ENCODE measurements around the gene LPCAT1. TPM values are rescaled to one million over a fixed set of nuclear protein-coding genes. Genes with fewer than 3 reads are reported as not detected.
"Not testable (repeated sequence)": the region's sequence is repeated elsewhere in the genome, so short reads cannot be mapped to it uniquely, and the experiment has no call there.

Gene LPCAT1
- total RNA-seq, 1 donor from 2014 or later, result 25.3 TPM

- FAIRE-seq (no peak), DNase-seq (ENCODE audit: low read depth) (no peak)
- no peak overlapping the region for H3K4me3 ChIP-seq (ENCODE audit: low read depth, low read length)
- TF ChIP-seq CTCF (IDR thresholded peaks at IDR 0.05; ENCODE audit: insufficient read depth, low read length, severe bottlenecking), result no peak
- no peaks in the 10 kb centered on the region for H3K27me3 ChIP-seq (ENCODE audit: control insufficient read depth, insufficient read depth, low read length)
- H3K36me3 ChIP-seq (ENCODE audit: control insufficient read depth, insufficient read depth, low read length), result no peaks in the 10 kb centered on the region
Observed at GRCh38 chr5:1423901-1424603, 99.7 kb downstream of the LPCAT1 start.

- H3K27me3 ChIP-seq (ENCODE audit: control insufficient read depth, insufficient read depth, low read length); DNase-seq (ENCODE audit: low read depth); H3K4me3 ChIP-seq (ENCODE audit: low read depth, low read length); FAIRE-seq; H3K36me3 ChIP-seq (ENCODE audit: control insufficient read depth, insufficient read depth, low read length): not testable (repeated sequence)
Observed at GRCh38 chr5:1422522-1422921, 101.2 kb downstream of the LPCAT1 start.

- Histone ChIP-seq H3K4me3 (ENCODE audit: low read depth, low read length) (no peak overlapping the region), H3K27me3 (ENCODE audit: control insufficient read depth, insufficient read depth, low read length) (no peaks in the 10 kb centered on the region), H3K36me3 (ENCODE audit: control insufficient read depth, insufficient read depth, low read length) (no peaks in the 10 kb centered on the region)
- DNase-seq (ENCODE audit: low read depth), result no peak
- no peak for TF ChIP-seq CTCF (IDR thresholded peaks at IDR 0.05; ENCODE audit: insufficient read depth, low read length, severe bottlenecking)
- no peak for FAIRE-seq
Observed at GRCh38 chr5:1421521-1422341, 102.0 kb downstream of the LPCAT1 start.

GRCh38 chr5:1420211-1421195 is 103.3 kb downstream of the LPCAT1 start:
- Histone ChIP-seq H3K4me3 (ENCODE audit: low read depth, low read length) (no peak overlapping the region), H3K27me3 (ENCODE audit: control insufficient read depth, insufficient read depth, low read length) (no peaks in the 10 kb centered on the region), H3K36me3 (ENCODE audit: control insufficient read depth, insufficient read depth, low read length) (no peaks in the 10 kb centered on the region)
- no peak for FAIRE-seq
- TF ChIP-seq CTCF (IDR thresholded peaks at IDR 0.05; ENCODE audit: insufficient read depth, low read length, severe bottlenecking), result no peak
- DNase-seq (ENCODE audit: low read depth), result peak; percentile 10

- FAIRE-seq, result no peak
- TF ChIP-seq CTCF (IDR thresholded peaks at IDR 0.05; ENCODE audit: insufficient read depth, low read length, severe bottlenecking), result no peak
- no peaks in the 10 kb centered on the region for H3K27me3 ChIP-seq (ENCODE audit: control insufficient read depth, insufficient read depth, low read length)
Observed at GRCh38 chr5:1419476-1420210, 104.1 kb downstream of the LPCAT1 start.

More at GRCh38 chr5:1419476-1420210, 104.1 kb downstream of the LPCAT1 start:
- Histone ChIP-seq H3K4me3 (ENCODE audit: low read depth, low read length) (no peak overlapping the region), H3K36me3 (ENCODE audit: control insufficient read depth, insufficient read depth, low read length) (no peaks in the 10 kb centered on the region)
- DNase-seq (ENCODE audit: low read depth), result no peak

Data from bronchial epithelial cell (primary cell).